Esophagus squamous epithelium (tissue), 4 donors: ENCODE measurements around the gene KLHL8.

Experiments
- CTCF ChIP-seq, 6 experiments: fragments of 450-650 bp in 4 of 6; fragments of 200-600 bp in 2 of 6; sonication (generic) in 2 of 6; IDR thresholded peaks; one replicate each; pipeline ENCODE4 v1.5.1; 2016 to 2019; ENCODE audit warnings: antibody characterized with exemption in 6 of 6, mild to moderate bottlenecking in 4 of 6, moderate library complexity in 4 of 6
- POLR2A ChIP-seq, 4 donors: fragments of 450-650 bp; IDR thresholded peaks; one replicate each; pipeline ENCODE4 v1.6.1; 2017; ENCODE audit warnings: antibody characterized with exemption in 4 of 4, mild to moderate bottlenecking in 4 of 4, moderate library complexity in 3 of 4

- TF ChIP-seq CTCF (IDR thresholded peaks at IDR 0.05) (no peak), POLR2A (IDR thresholded peaks at IDR 0.05) (no peak)
These were observed 46.6 kb upstream of the KLHL8 start for GRCh38 chr4:87266986-87267385.
